ENCODE data around the gene LRRC1.

LRRC1 gene

DNA sequence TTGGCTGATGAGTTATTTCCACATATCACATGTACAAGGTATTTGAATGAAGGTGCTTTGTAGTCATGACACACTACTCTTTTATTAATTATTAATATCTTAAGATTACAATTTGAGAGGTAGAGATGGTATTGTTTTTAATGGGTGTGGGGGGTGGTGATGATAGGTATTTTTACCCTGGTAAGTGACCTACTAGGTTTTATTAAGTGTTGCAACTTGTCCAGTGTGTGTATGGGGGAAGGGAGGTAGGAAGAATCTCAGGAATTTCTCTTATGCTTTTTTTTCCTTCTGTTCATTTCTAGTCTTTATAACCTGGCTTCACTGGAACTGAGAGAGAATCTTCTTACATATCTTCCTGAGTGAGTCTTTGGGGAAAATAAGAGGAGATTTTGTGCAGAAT, 101.4 kb downstream of the LRRC1 start:
- no peak for DNase-seq

DNA sequence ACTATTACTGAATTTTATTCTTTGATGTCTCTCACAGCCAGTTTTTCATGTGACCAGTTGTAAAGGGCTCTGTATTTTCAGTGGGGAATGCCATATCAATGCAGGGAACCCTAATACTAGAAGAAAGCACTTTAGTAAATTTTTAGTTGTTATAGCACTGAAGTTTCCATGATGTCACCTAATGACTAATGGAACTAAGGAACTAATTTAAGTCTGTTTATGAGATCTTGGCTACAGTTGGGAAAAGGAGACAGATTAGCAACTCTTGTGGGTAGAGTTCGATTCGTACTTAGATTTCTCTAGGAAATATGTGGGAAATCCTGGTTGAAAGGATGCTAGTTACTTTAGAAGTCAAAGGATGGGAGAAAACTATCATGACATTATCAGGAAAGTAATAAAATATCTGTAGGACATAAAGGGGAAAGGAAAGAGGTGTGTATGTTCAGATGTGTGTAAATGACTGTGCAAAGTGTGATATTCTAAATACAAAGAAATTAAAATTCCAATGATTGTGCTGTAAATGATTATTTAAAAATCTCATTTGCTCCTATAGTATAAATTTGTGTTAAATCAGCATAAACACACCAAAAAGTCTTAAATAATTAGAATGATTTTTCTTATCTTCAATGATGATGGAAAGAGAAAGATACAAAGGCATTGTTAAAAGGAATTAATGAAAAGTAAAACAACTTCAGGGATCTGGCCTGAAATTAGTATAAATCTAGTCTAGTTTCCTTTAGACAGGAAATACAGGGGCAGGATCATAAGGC, 103.4 kb downstream of the LRRC1 start:
- DNase-seq, result no peak

DNA sequence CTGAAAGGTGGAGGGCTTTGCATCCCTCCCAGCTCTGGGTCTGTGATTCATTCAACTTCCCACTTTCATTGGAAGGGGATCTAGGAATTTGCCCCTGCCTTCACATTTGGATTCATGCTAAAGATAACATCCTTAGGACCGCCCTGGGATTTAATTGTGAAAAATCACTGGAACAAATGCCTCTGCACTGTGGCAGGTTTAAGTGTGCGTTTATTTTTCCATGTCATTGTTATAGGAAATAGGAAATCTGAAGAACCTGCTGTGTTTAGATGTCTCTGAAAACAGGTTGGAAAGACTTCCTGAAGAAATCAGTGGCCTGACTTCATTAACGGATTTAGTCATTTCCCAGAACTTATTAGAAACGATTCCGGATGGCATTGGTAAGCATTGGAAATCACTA, 104.7 kb downstream of the LRRC1 start:
- DNase-seq, result no peak

DNA sequence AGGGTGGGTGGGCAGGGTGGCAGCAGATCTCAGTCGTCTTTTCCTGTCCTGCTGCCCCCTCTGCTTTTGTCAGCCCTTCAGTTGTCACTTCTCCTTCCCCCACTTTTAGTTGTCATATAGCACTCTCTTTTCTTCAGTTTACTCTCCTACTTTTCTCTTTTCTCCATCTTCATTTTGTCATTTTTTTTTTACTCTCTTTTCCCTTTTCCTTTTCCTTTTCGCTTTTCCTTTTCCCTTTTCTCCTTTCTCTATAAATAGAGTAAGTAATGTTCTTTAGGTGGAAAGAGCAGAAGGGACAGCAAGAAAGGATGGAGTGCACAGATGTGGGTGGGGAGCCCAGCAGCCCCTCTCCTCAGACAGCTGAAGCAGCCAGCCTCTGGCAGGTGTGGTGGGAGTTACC, 108.6 kb downstream of the LRRC1 start:
- no peak for DNase-seq

DNA sequence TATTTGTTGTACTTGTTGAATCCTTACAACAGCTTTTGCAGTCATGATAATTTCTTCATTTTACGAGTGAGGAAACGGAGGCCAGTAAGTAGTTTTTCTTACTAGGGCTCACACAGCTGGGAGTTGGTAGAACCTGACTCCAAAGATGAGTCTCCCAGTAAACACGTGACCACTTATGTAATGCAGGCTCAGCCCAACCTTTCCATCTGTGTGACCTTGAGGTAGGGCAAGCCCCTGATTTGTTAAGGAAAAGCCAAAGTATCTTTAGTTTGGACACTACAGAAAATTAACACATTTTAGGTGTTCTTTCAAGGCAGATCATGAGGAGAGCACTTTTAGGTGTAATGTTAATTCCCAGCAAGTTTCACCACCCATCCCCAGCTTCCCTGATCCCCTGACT, 111.3 kb downstream of the LRRC1 start:
- DNase-seq, result no peak

DNA sequence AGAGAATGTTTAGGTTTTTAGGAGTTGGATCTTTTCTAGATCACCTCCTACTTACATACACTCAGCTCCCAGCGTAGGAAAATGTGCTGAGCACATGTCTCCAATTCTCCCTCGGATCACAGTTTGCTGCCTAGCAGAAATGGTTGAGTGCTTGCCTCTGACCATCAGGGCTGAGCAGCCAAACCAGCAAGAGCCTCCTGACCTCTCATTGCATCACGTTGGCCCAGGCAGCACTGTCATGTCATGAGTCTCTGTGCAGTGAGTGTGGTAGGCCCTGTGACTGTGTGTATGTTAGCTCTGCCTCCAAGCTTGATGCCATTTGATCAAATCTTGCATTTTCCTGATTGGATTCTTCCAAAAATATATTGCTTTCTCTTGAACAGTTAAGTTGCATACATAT, 112.0 kb downstream of the LRRC1 start:
- DNase-seq, result no peak

DNA sequence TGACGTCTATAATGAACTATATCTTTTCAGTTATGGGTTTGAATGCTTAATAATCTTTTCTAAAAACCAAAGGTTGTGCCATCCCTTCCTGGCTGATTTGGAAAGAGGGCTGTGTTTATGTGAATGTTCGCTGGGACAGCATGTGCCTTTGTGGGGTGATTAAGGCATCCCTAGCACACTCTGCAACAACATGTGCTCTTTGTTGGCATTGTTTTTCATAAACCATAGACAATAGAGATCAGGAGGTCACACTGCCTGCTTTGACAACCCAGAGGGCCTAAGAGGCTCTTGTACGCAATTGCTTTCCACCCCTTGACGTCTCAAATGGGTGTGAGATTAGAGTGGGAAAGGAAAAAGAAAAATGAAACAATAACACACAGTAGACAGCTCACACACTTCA, 116.0 kb downstream of the LRRC1 start:
- DNase-seq, result no peak

DNA sequence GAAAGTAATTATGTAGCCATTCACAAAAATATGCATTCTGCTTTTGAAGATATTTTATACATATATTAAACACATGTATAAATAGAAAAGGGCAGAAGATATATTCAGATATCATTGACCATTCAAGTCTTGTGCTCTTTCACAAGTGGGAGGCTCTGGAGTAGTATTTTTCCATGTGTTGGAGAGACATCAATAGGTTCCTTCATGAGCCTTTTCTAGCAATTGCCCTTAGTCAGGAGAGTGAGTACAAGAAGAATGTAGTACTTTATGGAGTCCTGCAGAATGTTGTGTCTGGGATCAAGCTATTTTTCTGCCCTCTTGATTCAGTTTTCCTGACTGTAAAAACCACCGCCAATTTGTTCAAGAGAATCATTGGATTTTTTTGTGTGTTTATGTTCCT, 117.9 kb downstream of the LRRC1 start:
- no peak for DNase-seq

DNA sequence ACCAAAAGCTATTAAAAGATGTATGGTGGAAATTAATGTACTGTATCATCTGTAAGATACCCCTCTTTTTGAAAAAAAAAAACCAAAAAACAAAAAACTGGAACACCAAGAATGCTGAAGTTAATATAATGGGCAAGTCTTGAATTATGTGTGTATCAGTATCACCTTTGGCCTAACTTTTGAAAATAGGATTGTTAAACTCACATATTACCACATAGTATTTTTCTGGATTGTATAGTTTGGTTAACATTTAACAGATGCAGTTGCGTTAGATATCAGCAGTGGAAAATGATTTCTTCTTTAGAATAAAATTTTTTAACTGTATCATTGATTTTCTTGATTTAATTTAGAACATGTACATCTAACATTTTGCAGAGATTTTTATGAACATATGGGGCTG, 118.5 kb downstream of the LRRC1 start:
- no peak for DNase-seq

DNA sequence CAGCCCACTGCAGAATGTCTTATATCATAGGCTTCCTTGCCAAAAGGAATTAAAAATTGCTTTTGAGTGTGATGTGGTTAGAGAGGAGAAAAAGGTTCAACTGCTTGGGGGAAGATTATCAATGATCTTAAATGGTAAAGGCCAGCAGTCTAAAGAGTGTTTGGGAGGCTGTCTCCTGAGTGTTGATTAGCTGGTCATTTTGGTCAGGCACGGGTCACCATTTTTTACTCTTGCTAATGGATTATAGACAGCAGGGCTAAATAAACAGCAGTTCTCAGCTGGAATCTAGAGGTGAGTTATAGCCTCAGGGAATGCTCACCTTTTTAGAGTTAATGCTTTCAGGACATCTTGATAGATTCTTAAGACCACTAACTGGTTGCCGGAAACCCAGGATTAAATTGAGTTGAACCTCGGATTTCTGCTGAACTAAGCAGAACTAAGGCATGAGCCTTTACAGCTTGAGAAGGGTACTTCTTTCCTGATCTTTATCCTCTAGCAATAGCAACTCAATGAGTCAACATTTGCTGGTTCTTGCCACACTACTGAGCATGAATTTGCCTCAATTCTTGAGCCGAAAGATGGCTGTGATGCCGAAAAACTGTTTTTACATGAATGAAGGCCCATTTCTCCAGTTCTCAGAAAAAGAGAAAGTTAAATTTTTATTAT, 120.4 kb downstream of the LRRC1 start:
- DNase-seq, result no peak

DNA sequence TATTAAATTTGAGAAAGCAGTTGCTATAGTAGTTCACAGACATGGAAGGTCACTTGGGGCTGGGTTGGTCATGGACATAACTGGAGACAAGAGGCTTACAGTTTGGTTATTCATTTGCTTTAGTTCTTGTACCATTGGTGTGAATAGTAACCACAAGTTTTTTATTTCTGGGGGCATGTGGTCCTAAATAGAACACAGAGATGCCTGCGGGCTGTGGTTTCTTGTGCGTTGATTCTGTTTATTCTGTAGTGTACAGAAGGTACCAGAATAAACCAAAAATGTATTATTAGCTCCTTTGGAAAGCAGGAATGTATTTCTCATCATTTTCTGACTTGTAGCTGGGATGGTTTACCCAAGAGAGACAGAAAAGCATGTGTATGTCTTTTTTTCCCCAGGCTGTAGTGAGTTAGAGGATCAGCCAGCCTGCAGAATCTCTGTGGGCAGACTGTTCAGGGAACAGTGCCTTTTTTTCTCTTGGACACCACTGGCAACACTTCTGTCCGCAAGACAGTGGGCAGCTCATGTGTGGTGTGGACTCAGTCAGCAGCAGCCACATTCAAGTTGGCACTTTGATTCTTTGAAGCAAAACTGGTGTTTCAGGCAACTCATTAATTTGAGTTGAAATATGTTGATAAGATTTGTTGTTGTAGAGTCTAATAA, 122.1 kb downstream of the LRRC1 start:
- no peak for DNase-seq

DNA sequence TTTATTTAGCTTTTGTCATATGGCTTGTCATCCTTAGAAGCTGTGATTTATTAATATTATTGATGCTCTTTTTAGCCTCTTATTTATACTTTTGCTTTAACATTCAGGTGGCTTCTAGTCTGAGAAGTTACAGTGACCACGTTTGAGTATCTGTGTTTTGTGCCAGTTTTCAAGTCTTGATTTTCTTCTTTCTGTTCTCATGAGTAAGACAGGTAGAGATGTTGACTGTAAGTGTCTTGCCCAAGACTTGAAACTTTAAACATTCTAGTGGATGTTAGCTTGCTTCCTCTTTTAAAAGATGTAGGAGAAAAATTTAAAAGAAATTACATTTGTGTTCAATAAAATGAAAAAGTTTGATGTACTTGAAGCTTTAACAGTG, 122.6 kb downstream of the LRRC1 start:
- DNase-seq, result no peak

DNA sequence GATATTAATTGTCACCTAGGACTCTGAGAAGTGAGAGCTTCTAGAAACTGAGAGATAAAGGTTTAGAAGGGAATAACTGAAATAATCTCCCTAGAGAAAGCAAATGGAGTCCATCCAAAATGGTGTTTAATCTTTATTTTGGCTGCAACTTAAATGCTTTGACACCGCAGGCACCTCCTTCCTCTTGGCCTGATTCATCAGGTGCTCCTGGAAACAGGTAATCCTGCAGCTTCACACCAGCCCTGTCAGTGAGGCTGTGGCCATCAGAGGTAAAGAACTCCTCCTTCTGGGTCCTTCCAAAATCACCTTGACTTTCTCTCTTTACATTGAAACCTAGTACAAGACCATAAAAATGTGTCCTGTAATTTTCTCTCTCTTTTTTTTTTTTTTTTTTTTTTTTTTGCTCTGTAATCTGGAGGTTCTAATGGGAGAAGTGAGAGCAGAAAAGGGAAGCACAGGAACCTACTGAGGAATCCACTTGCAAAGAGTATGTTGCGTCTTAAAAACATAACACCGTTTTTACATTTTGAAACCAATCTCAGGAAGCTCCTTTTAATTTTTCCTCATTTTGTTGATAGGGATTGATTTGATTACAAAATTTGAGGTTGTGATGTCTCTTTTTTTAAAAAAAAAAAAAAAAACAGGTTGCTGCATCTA, 124.2 kb downstream of the LRRC1 start:
- DNase-seq, result no peak

DNA sequence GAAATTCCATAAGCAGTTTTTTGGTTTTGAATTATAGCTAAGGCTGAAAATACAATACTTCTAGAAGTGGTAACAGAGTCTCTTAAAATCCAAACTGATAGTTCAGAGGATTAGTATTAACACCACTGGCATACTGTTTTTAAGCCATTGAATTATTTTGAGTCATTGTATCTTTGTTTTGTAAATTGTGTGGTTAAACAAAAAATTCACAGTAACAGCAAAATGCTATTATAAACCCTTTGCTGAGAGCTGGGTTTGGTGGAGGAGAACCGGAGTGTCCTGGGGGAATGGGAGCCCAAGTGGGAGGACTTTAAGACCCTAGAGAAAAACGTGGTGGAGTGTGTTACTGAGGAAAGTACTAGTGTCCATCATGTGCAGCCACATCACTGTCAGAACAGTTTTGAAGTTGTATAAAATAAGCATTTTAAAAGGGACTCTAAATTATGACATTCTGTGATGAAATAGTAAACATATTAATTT, 125.1 kb downstream of the LRRC1 start:
- DNase-seq, result no peak

DNA sequence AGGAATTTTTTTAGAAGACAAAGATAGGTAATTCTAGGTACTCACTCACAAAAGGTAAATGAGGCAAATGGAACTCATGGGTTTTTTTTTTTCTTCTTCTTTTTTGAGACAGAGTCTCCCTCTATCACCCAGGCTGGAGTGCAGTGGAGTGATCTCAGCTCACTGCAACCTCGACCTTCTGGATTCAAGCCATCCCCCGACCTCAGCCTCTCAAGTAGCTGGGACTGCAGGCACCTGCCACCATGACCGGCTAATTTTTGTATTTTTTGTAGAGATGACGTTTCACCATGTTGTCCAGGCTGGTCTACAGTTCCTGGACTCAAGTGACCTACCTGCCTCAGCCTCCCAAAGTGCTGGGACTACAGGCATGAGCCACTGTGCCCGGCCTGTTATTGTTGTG, 126.1 kb downstream of the LRRC1 start:
- DNase-seq, result no peak

DNA sequence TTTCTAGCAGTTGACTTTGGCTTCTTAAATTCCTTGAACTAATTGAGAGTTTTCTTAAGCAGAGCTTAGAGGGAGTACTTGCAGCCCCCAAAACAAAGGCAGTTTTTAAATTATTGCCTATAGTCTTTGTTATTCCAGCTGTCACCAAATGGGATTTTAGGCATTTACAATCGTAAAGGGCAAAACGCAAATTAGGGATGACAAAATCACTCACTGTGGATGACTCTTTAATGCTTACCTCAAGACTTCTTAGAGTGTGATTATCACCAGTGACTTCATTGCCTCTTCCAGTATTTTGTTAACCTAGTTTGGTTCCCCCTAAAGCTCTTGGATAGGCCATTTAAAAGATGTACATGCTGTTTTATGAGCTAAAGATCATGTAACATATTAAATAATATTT, 126.8 kb downstream of the LRRC1 start:
- DNase-seq, result no peak

DNA sequence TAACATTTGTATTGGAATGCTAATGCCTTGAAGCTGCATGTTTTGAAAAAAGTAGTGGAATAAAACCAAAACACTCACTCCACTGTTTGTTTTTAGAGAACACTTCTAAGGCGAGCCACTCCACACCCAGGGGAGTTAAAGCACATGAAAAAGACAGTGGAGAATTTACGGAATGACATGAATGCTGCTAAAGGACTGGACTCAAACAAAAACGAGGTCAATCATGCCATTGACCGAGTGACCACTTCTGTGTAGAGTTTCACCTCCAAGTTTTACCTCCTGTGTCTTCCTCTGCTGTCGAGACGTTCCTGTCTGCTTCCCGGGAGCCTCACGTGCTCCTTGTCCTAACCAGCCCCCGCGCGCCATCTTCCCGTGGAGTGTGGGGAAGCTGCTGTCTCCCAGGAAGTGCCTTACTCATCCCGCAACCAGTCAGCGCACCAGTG, 127.8 kb downstream of the LRRC1 start:
- DNase-seq, result no peak

DNA sequence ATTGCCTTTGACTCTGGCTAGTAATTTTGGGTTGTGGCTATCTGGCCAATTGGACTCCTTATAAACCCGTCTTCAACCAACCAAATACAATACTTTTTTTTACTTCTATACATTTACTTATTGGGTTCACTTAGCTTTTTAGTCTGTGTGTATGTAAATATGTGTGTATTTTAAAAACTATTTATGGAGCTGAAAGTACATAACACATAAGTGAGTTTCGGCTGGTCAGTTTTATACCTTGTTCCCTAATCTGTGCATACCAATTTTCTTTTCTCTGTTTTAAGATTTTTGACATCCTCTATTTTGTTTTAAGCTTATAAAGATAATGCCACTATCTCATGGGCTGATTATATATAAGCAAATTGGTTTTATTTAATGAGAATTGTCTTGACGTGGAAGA, 129.5 kb downstream of the LRRC1 start:
- DNase-seq, result no peak

DNA sequence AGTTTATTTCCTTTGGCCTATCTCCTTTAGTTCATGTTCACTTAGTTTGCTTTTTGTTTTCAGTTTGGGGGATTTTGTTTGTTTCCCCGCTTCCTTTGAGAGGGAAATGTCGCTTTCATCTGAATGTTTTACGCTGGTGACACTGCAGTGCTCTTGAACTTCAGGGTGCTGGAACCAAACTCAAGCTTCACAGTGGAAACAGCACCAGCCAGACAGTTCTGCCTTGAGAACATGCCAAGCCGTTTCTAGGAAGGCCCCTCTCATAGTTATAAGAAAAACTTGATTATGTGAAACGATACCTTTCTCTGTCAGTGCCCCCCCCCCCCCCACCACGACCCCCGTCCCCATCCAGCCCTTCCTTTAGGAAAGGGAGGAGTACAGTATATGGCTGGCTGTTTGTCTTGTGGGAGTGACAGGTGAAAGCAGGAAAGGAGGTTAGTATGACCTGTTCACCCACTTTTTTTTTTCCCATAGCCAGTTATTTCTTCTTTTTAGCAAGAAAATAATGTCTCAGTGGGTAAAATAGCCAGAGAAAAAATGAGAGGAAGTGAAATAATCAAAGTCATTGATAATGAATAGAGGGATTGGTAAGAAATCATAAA, 130.1 kb downstream of the LRRC1 start:
- no peak for DNase-seq

DNA sequence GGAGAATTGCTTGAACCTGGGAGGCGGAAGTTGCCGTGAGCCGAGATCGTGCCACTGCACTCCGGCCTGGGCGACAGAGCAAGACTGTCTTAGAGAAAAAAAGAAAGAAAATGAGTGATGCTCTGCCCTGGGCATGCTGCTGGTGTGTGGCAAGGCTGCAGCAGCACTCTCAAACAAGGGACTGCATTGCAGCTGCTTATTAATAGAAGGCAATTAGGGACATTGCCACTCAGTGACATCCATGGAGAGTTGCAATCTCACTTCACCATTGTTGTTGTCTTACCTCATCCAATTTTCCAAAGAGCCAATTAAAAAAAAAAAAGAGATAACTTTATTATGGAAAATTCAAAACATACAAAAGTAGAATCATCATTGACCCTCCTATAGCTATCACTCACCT, 131.1 kb downstream of the LRRC1 start:
- DNase-seq, result no peak

DNA sequence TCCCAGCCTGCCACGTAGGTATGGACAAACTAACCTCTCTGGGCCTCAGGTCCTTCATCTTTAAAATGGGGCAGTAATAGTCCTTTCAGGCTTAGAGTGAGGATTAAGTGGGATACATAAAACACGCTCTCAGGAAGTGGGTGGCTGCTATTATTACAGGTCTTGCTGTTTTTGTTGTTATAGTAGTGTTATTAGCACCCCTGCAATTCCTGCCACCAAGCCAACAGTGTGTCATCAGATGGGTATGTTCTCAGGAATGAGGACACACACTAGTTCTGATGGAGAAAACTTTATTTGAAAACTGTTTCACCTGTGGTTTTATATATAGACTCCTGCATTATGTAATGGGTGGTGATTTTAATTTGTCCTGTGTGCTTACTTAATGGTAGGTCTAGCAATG, 131.7 kb downstream of the LRRC1 start:
- DNase-seq, result no peak

DNA sequence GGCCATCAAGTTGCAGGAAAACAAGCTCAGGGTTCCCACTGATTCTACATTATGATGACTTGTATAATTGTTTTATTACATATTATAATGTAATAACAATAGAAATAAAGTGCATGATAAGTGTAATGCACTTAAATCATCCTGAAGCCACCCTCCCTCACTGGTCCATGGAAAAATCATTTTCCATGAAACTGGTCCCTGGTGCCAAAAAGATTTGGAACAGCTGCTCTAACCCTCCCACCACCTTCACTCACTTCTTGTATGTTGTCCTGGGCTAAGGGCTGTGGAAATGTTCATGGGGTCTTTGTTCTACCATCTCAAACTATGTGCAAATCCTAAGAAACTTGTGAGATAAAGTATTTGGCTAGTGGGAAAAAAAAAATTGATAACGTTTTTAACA, 133.8 kb downstream of the LRRC1 start:
- no peak for DNase-seq
